Thymus (tissue), 11 donors: ENCODE results near the gene FTSJ3. TPM values are rescaled to one million over a fixed set of nuclear protein-coding genes. Genes with fewer than 3 reads are reported as not detected.

Source experiments
- DNase-seq, 9 donors: peaks; one replicate each; pipeline ENCODE4 v3.0.0-alpha.2; 2013; ENCODE audit warnings: low spot score in 9 of 9, low read depth in 6 of 9, missing footprints in 1 of 9
- H3K27ac ChIP-seq, 2 donors: one replicate each; pipeline ENCODE4 v1.5.1; 2013; ENCODE audit warnings: control low read depth in 1 of 2, low read depth in 1 of 2, low read length in 1 of 2, mild to moderate bottlenecking in 1 of 2, moderate library complexity in 1 of 2
- H3K27me3 ChIP-seq, 2 donors: one replicate each; pipeline ENCODE4 v1.5.1; 2013; ENCODE audit warnings: low read length in 1 of 2; ENCODE audit not compliant: control insufficient read depth in 2 of 2, insufficient read depth in 1 of 2
- H3K36me3 ChIP-seq, 2 donors: one replicate each; pipeline ENCODE4 v1.5.1; 2013; ENCODE audit warnings: low read length in 1 of 2, mild to moderate bottlenecking in 1 of 2, moderate library complexity in 1 of 2; ENCODE audit not compliant: control insufficient read depth in 2 of 2, insufficient read depth in 2 of 2
- H3K4me1 ChIP-seq, 2 donors: one replicate each; pipeline ENCODE4 v1.5.1; 2013; ENCODE audit warnings: low read length in 2 of 2; ENCODE audit not compliant: control insufficient read depth in 2 of 2, insufficient read depth in 2 of 2
- H3K4me3 ChIP-seq, 2 donors: one replicate each; pipeline ENCODE4 v1.5.1; 2013; ENCODE audit warnings: low read length in 2 of 2, control low read depth in 1 of 2, mild to moderate bottlenecking in 1 of 2
- H3K9me3 ChIP-seq, 2 donors: one replicate each; pipeline ENCODE4 v1.5.1; 2013; ENCODE audit warnings: low read length in 1 of 2, mild to moderate bottlenecking in 1 of 2; ENCODE audit not compliant: control insufficient read depth in 2 of 2, insufficient read depth in 1 of 2
- WGBS: extraction: QIAGEN DNeasy Blood & Tissue Kit; methylation state at CpG from one replicate; pipeline ENCODE4 v1.1.7; 2013; 5-methylcytosine and 5-hydroxymethylcytosine counted together
- polyA plus RNA-seq: library from polyadenylated mRNA; stranded (reverse); fragments of 200-250 nt; gene quantifications from one replicate; pipeline ENCODE4 v1.2.3, GENCODE V29; 2013
- total RNA-seq: library from RNA; stranded (reverse); fragments of 120-200 nt; gene quantifications from one replicate; pipeline ENCODE4 v1.2.4, GENCODE V29; 2013
- donor health status: healthy.

FTSJ3 gene
- total and polyA plus RNA-seq, 2 donors, result 21.0 to 32.9 TPM

DNA sequence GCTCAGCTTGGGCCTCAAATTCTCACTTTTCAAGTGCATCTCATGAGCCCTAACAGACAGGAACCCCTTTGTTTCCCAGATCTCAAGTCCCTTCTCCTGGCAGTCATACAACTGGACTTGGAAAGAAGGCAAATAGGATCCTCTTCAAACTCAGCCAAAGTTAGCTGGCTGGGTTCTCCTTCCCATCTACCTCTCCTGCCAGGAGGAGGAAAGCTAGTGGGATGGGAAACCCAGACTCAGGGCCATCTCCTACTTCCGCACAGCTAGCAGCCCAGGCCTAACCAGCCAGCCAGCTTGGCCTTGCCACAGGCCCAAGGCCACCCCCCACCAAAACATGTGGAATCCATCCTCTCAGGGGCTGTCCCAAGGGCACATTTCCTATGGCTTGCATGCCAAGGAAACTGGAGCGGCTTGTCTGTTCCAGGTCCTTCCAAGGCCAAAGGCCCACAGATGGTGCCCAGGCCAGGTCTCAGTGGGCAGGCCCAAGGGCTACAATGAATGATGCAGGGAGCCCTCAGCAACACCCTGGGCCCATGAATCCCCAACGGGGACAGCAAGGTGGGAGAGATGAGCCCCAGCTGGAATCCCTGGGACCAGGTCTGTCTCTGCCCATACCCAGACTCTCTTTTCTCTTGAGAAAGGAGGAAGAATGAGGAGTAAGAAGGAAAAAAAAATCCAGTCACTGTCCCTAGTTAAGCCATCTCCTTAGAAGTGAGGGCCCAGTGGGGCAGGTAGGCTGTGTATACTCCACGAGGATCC, 13.3 kb upstream of the FTSJ3 start:
- 89% methylated on average over 4 of the region's 4 CpGs for WGBS
- H3K27me3 ChIP-seq, result no peaks in the 10 kb centered on the region
- peaks cover 19 to 26% of the 10 kb centered on the region in 2 donors for H3K36me3 ChIP-seq
- H3K4me3 ChIP-seq, result peak overlapping the region; percentile 89
- H3K4me1 ChIP-seq, result peaks cover 23 to 48% of the 10 kb centered on the region in 2 donors
- no peak for DNase-seq
- H3K9me3 ChIP-seq, result no peaks in the 10 kb centered on the region
- H3K27ac ChIP-seq, result peak overlapping the region in 1 of 2 donors; percentile 32

DNA sequence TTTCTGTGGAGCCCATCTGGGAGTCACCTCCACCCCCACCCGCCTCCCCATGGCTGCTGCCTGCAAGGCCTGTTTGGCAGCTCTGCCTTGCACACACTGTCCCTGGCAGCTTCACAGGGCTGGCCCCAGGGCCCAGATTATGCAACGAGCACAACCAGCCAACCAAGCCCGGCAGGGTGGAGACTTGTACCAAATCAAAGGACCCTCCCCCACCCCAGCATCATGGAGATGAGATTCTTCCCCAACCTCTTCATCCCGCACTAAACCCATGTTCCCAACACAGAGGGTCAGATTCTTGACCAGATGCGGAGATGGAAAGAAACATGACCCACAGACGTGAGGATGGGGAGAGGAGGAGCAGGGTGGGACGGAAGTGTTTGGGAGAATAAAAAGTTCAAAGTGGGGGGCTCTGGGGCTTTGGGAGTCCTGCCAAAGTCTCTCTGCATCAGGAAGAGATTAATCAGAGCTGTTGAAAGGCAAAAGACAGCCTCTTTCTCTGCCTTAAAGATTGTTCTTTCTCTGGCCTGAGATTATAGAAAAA, 11.2 kb upstream of the FTSJ3 start:
- no peaks in the 10 kb centered on the region for H3K27me3 ChIP-seq
- WGBS, result 85% methylated on average over 7 of the region's 7 CpGs
- peaks cover 33 to 47% of the 10 kb centered on the region in 2 donors for H3K36me3 ChIP-seq
- no peak for DNase-seq
- H3K9me3 ChIP-seq, result no peaks in the 10 kb centered on the region
- H3K4me1 ChIP-seq, result peaks cover 21 to 54% of the 10 kb centered on the region in 2 donors
- H3K27ac ChIP-seq, result peak overlapping the region in 1 of 2 donors; percentile 59
- H3K4me3 ChIP-seq, result no peak overlapping the region

DNA sequence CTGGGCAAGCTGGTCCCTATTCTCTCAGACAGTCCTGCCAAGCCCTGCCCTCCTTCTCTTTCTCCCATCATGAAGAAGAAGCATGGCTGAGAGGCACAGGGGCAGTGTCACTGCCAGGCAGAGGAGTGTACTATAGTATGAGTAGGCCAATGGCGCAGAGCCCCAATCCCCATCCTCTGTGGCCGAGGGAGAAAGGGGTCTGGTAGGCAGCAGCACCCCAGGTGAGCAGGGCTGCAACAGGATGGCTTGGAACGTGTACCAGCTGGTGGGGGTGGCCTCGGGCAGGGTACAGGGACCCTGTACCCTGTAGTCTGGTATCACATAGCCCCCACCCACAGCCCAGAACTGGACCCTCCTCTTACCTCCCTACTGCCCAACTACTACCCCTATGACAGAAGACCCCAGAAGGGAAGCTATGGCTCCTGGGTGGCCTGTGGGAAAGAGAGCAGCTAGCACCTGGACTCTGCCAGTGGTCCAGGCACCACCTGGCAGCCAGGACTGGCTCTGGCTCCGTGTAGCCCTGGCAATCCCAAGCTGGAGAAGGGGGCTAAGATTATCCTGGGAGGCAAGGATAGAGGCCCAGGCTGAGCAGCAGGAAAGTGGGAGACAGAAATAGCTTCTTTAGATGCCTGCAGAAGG, 10.6 kb upstream of the FTSJ3 start:
- WGBS, result 98% methylated on average over 5 of the region's 5 CpGs
- Histone ChIP-seq H3K4me1 (peaks cover 21 to 48% of the 10 kb centered on the region in 2 donors), H3K27me3 (no peaks in the 10 kb centered on the region), H3K4me3 (no peak overlapping the region), H3K36me3 (peaks cover 40 to 53% of the 10 kb centered on the region in 2 donors), H3K9me3 (no peaks in the 10 kb centered on the region), H3K27ac (no peak overlapping the region)
- no peak for DNase-seq

DNA sequence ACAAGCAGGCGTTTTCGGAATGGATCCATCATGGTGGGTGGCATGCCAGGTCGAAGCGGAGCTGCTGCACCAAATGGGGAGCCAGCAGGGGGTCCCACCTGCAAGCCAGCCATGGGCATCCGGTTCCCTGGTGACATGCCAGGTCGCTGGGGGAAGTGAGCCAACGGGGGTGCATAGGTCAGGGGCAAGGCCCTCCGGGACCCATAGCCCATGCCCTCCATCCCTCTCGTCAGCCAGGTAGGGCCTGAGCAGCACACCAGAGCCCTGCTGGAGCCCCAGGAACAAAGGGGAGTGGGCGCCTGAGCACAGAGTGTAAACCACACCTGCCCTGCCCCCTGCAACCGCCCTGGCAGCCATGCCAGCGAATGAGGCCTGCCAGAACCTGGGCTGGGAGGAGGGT, 10.0 kb upstream of the FTSJ3 start:
- no peak for DNase-seq
- Histone ChIP-seq H3K4me3 (no peak overlapping the region), H3K36me3 (peaks cover 46 to 59% of the 10 kb centered on the region in 2 donors), H3K9me3 (no peaks in the 10 kb centered on the region), H3K27ac (no peak overlapping the region), H3K27me3 (no peaks in the 10 kb centered on the region), H3K4me1 (peaks cover 21 to 48% of the 10 kb centered on the region in 2 donors)
- WGBS, result 97% methylated on average over 12 of the region's 12 CpGs

DNA sequence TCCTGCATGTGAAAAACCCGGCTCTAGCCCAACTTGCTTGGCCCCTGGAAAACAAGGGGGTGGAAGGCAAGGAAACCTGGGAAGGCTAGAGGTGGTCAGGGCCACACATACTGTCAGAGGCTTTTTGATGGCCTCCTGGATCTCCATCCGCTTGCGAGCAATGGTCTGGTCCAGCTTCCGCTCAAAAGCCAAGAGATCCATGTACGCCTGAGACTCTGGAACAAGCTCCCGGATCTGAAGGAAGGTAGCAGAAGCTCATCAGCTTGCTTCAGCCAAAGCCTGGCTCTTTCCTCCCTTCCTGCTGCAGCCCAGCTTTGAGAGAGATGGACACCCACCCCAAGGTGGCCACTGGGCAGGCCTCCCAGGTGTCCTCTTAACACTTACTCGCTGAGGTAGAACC, 9.3 kb upstream of the FTSJ3 start:
- Histone ChIP-seq H3K4me3 (no peak overlapping the region), H3K9me3 (no peaks in the 10 kb centered on the region), H3K27me3 (no peaks in the 10 kb centered on the region), H3K27ac (no peak overlapping the region), H3K36me3 (peaks cover 52 to 66% of the 10 kb centered on the region in 2 donors), H3K4me1 (peaks cover 21 to 48% of the 10 kb centered on the region in 2 donors)
- DNase-seq, result no peak
- WGBS, result over 99% methylated on average over 7 of the region's 7 CpGs

DNA sequence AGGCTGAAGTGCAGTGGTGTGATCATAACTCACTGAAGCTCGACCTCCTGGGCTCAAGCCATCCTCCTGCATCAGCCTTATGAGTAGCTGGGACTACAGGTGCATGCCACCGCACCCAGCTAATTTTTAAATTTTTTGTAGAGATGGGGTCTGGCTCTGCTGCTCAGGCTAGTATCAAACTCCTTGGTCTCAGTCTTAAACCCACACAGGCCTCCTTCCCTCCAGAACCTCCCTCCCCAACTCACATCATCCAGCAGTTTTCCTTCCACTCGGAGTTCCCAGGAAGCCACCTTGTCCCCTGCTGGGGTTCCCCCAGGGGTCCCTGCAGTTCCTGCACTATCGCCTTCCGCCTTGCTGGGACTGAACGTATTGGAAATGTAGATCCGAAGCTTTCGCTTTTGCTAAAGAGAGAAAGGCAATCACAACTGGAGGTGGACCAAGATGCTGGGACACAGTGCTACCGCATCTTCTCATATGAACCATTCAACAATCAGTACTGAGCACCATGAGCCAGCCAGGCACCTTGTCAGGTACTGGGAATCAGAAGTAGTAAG, 7.8 kb upstream of the FTSJ3 start:
- Histone ChIP-seq H3K27me3 (no peaks in the 10 kb centered on the region), H3K4me1 (peaks cover 9 to 42% of the 10 kb centered on the region in 2 donors), H3K27ac (no peak overlapping the region), H3K36me3 (peaks cover 68 to 81% of the 10 kb centered on the region in 2 donors), H3K4me3 (no peak overlapping the region), H3K9me3 (no peaks in the 10 kb centered on the region)
- DNase-seq, result no peak
- WGBS, result 90% methylated on average over 9 of the region's 9 CpGs

DNA sequence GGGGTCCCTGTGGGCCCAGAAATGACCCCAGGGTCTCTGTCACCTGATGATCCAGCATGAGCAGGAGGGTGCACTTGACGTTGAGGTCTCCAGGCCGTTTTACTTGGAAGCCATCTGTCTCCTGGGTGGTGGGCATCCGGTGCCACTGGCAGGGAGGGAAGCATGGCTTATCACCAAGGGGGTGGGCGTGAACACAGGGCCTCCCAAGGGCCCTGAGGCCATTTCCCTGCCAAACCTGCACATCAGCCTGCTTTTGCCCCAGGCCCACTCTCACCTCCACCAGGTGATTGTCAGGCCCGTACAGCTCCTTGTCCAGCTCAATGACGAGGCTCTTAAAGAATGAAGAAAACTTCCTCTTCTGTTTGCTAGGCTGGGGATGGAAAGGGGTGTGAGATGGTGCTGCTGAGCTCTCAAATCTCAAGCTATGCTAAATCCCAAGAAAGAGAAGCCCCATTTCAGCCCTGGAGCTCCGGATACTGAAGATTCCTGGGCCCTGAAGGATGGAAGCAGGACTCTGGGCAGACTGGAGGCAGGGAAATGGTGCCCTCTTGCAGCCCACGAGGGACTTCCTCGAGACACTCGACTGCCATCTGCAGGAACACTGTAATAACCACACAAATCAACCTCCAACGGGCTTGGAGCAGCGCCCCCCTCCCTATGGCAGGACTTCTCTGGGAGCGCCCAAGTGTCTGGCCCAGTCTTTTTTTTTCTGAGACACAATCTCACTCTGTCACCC, 7.1 kb upstream of the FTSJ3 start:
- no peaks in the 10 kb centered on the region for H3K27me3 ChIP-seq
- peak in 5 of 9 donors; percentile 49 to 85 (median 64) for DNase-seq
- no peak overlapping the region for H3K4me3 ChIP-seq
- peak overlapping the region in 1 of 2 donors; percentile 24 for H3K27ac ChIP-seq
- H3K9me3 ChIP-seq, result no peaks in the 10 kb centered on the region
- H3K36me3 ChIP-seq, result peaks cover 74 to 88% of the 10 kb centered on the region in 2 donors
- H3K4me1 ChIP-seq, result peaks cover 6 to 37% of the 10 kb centered on the region in 2 donors
- WGBS, result 47% methylated on average over 13 of the region's 13 CpGs

DNA sequence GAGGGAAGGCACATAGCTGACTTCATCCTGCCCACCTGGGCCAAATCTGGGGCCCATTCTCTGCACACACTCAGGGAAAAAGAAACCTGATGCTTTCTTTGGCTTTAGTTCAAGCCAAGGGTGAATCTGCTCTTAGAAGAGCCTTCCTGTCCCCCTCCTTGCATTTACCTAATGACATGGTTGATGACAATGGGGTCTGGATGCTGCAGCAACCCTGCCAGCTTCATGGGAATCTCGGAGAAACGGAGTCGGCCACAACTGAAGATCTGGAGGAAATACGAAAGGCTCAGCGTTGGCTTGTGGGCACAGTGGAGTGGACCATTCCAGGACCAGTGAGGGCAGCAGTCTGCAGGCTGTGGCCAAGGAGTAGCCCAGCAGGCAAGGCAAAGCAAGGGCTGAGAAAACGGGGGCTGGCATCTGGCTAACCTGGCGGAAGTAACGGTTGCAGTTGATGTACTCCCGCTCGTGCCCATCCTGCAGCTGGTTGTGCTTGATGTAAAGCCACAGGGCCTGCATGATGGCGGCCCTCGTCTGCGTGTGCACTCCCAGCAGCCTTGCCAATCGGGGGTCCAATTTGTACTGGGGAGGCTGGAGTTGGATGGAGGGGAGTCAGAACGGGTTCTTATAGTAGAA, 6.4 kb upstream of the FTSJ3 start:
- Histone ChIP-seq H3K27me3 (no peaks in the 10 kb centered on the region), H3K36me3 (peaks cover 79 to 95% of the 10 kb centered on the region in 2 donors), H3K4me3 (no peak overlapping the region), H3K9me3 (no peaks in the 10 kb centered on the region), H3K27ac (no peak overlapping the region), H3K4me1 (peaks cover 0 to 34% of the 10 kb centered on the region in 2 donors)
- 94% methylated on average over 15 of the region's 15 CpGs for WGBS
- no peak for DNase-seq
